ENCODE data around the gene KNDC1.

DNA sequence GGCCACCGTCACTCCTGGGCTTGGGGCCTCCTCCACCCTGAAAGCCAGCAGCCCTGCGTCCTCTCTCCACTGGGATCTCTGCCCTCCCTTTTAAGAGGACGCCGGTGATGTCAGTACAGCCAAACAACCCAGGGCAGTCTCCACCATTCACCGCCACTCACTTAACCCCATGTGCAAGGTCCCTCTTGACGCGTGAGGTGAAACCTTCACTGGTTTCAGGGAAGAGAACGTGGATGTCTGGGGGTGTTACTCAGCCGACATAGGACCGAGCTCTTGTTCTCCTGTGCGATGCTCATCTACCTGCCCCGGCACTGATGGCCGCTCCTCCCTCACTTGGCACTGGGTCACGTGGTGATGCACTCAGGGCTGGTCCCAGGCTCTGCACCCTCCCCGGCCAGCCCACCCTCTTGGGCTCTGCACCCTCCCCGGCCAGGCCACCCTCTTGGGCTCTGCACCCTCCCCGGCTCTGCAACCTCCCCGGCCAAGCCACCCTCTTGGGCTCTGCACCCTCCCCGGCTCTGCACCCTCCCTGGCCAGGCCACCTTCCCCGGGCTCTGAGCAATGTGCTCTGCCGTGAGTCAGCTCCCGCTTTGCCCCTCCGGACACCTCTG is 36.2 kb upstream of the KNDC1 start:
- TF ChIP-seq, protein P1, sequence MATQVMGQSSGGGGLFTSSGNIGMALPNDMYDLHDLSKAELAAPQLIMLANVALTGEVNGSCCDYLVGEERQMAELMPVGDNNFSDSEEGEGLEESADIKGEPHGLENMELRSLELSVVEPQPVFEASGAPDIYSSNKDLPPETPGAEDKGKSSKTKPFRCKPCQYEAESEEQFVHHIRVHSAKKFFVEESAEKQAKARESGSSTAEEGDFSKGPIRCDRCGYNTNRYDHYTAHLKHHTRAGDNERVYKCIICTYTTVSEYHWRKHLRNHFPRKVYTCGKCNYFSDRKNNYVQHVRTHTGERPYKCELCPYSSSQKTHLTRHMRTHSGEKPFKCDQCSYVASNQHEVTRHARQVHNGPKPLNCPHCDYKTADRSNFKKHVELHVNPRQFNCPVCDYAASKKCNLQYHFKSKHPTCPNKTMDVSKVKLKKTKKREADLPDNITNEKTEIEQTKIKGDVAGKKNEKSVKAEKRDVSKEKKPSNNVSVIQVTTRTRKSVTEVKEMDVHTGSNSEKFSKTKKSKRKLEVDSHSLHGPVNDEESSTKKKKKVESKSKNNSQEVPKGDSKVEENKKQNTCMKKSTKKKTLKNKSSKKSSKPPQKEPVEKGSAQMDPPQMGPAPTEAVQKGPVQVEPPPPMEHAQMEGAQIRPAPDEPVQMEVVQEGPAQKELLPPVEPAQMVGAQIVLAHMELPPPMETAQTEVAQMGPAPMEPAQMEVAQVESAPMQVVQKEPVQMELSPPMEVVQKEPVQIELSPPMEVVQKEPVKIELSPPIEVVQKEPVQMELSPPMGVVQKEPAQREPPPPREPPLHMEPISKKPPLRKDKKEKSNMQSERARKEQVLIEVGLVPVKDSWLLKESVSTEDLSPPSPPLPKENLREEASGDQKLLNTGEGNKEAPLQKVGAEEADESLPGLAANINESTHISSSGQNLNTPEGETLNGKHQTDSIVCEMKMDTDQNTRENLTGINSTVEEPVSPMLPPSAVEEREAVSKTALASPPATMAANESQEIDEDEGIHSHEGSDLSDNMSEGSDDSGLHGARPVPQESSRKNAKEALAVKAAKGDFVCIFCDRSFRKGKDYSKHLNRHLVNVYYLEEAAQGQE (IDR thresholded peaks at IDR 0.05; ENCODE audit: low read depth, low read length) = no peak
- TF ChIP-seq, protein P2, sequence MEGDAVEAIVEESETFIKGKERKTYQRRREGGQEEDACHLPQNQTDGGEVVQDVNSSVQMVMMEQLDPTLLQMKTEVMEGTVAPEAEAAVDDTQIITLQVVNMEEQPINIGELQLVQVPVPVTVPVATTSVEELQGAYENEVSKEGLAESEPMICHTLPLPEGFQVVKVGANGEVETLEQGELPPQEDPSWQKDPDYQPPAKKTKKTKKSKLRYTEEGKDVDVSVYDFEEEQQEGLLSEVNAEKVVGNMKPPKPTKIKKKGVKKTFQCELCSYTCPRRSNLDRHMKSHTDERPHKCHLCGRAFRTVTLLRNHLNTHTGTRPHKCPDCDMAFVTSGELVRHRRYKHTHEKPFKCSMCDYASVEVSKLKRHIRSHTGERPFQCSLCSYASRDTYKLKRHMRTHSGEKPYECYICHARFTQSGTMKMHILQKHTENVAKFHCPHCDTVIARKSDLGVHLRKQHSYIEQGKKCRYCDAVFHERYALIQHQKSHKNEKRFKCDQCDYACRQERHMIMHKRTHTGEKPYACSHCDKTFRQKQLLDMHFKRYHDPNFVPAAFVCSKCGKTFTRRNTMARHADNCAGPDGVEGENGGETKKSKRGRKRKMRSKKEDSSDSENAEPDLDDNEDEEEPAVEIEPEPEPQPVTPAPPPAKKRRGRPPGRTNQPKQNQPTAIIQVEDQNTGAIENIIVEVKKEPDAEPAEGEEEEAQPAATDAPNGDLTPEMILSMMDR (IDR thresholded peaks at IDR 0.05 in 2 of 3, conservative IDR thresholded peaks at IDR 0.05 in 1 of 3; ENCODE audit: control insufficient read depth in 2 of 3, extremely low read depth in 1 of 3, insufficient read depth in 1 of 3, low read depth in 3 of 3, low read length in 3 of 3) = no peak
- no peak for TF ChIP-seq TCF7 (IDR thresholded peaks at IDR 0.05; ENCODE audit: borderline replicate concordance)
- no peak for TF ChIP-seq CREB1 (IDR thresholded peaks at IDR 0.05; ENCODE audit: low read depth)
- no peak for TF ChIP-seq SPI1 (IDR thresholded peaks at IDR 0.05; ENCODE audit: borderline replicate concordance, insufficient read depth, low read depth, low read length)
- no peak for TF ChIP-seq POLR2A (IDR thresholded peaks at IDR 0.05; ENCODE audit: low read depth, low read length)
- no peak for TF ChIP-seq CHD2 (IDR thresholded peaks at IDR 0.05; ENCODE audit: borderline replicate concordance, low read depth, low read length)
- no peak for TF ChIP-seq TARDBP (IDR thresholded peaks at IDR 0.05; ENCODE audit: borderline replicate concordance)
- no peak for TF ChIP-seq ZNF217 (IDR thresholded peaks at IDR 0.05)
- TF ChIP-seq CEBPB (IDR thresholded peaks at IDR 0.05; ENCODE audit: borderline replicate concordance in 1 of 2, low read depth in 2 of 2, low read length in 2 of 2) = no peak
- TF ChIP-seq MYC (IDR thresholded peaks at IDR 0.05; ENCODE audit: insufficient read depth, insufficient read length, insufficient replicate concordance, low read length, severe bottlenecking) = no peak
